ENCODE results near the gene RAP1GAP2.

Gene RAP1GAP2

DNA sequence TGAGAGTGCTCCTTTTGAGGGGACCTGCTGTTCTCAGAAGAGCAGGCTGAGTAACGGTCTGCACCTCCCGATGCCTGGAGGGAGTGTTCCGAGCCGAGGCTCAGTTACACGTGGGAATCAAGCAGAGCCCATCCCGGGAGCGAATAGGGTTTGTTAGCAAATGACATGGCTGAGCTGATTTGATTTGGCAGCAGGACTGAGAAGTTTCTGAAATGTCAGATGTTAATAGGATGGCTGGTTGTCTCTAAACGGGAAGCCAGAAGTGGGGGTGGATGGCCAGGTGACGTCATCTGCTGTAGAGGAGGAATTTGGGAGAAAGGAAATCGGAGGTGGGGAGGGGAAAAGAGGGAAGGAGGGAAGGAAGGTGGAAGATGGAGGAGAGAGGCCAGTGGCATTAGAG, 128.0 kb downstream of the RAP1GAP2 start:
- DNase-seq: no peak

DNA sequence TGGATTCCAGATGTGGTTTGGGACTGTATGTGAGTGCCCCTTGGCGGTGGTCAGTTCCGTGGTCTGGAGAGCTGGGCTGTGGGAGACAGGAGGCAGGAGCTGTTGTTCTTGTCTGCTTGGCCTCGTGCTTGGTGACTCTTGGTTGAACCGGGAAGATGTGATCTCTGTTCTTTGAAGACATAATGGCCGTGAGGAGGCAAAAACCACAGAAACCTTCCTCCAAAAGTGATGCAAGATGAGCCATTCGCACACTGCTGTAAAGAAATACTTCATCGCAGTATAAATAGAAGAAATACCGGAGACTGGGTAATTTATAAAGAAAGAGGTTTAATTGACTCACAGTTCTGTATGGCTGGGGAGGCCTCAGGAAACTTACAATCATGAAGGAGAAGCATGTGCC, 128.8 kb downstream of the RAP1GAP2 start:
- no peak for DNase-seq

DNA sequence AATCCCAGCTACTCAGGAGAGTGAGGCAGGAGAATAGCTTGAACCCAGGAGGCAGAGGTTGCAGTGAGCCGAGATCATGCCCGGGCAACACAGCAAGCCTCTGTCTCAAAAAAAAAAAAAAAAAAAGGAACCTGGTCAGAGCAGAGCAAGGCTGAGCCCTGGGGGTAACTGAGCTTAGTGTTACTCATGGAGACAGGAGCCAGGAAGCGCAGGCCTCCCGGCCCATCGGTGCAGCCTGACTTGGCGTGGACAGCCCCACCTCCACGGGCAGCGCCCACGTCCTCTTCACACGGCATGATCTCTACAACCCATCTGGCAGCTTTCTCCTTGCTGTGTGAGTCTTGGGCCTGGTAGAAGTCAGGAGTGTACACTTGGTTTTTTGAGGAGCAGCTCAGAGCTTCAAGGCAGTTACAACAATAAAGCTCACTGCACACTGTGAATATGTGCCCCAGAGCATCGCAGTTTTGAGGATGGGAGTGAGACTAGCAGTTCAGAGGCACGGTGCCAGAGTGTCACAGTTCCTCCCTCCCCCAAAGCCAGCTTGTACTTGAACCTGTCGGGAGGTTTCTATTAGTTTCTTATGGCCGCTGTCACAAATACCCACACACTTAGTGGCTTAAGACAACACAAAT, 129.9 kb downstream of the RAP1GAP2 start:
- DNase-seq: no peak

DNA sequence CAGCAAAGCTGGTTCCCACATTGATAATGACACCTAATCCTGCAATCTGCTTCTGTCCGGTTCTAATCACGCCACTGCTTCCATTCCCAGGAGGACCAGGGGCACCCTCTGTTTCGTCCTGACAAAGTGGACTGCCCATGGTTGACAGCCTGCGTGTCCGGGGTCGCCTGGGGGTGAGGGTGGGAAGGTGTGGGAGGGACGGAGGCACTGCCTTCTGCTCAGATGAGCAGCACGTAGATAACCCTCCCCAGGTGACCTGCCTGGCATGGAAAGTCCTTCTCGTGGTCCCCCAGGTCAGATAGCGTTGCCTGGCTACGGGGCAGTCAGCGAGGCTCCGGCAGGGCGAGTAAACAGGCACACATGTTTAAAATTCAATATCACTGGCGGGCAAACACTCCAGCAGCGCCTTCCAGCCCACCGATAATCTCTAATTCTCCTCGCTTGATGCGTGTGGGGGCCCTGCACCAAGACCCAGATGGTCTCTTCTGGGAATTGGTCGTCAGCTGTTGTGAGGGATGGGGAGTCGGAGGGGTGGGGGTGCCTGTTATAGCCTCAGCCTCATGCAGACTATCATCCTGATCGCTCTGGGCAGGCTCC, 132.2 kb downstream of the RAP1GAP2 start:
- no peak for DNase-seq

DNA sequence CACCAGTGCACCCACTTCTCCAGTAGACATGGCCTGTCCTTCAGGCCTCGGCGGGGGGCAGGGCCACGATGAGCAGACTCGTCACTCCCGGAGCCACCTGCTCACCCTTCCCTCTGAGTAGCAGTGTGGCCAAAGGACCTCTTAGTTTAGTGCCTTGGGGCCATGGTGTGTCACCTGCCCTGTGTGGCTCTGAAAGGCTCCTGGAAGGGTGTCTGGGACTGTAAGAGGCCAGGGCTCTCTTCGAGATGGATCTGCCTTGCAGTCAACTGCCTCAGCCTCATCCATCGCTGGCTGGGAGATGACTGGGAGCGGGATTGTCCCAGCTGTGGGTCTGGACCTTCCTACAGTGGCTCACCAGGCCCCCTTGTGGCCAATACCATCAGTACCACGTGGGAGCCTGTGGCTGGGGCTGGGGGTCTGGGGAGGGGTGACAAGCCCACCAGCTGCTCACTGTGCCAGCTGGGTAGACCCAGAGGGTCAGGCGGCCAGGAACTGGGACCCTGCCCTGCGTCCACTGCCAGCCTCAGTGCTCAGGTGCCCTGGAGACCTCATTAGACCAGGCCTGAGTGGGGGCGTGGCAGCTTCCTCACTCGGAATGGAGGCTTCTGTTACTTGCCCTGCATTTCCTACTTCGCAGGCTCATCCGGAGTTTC, 133.8 kb downstream of the RAP1GAP2 start:
- DNase-seq: peak in 2 of 6 experiments; percentile 6

DNA sequence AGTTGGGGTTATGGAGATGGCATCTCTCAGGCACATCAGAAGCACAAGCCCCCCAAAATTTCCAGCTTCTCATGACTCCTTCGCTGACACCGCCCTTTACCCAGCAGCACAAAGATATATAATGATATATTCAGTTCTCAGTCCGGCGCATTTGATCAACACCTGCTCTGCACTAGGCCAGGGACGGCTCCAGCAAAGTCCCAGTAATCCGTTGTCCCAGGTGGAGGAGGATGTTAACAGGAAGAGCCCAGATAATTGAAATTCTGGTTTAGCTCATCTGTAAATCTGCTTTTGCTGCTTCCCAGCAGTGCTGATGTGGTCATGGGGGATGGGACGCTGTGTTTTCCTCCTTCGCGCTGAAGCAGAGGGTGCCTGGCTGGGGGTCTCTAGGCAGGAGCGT, 135.6 kb downstream of the RAP1GAP2 start:
- no peak for DNase-seq

DNA sequence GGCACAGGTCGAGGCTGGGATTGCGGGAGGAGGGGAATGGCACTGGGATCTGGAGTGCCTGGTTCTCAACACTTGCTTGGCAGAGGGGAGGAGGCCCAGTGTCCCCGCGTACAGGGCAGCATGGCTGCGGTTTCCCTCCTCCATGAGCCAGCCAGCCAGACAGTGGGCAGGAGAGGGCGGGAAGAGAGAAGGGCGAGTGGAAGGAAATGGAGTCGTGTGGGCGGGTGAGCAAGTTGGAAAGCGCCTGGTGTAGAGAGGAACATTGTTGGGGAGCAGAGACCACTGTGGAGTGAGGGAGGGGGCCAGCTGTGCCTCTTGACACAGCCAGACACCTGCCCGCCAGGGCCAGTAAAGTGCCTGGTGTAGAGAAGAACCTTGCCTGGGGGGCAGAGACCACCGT, 136.7 kb downstream of the RAP1GAP2 start:
- DNase-seq: no peak

DNA sequence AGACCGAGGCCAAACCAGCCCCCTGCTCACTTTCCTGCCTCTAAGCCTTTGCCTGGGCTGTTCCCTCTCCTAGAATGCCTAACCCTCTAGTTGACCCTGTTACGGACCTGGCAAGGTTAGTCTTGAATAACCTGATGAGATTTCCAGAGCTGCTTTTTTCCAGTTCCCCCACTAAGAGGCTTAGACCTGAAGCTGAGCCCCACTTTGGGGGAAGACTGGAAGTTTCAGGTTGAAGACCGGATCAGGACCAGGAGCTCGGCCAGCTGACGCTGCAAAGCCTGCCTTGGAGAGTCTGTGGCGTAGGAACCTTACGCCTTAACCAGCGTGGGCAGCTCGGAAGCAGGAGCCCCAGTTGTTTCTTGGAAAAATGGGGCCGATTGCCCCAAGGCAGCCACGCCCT, 137.4 kb downstream of the RAP1GAP2 start:
- DNase-seq: no peak

DNA sequence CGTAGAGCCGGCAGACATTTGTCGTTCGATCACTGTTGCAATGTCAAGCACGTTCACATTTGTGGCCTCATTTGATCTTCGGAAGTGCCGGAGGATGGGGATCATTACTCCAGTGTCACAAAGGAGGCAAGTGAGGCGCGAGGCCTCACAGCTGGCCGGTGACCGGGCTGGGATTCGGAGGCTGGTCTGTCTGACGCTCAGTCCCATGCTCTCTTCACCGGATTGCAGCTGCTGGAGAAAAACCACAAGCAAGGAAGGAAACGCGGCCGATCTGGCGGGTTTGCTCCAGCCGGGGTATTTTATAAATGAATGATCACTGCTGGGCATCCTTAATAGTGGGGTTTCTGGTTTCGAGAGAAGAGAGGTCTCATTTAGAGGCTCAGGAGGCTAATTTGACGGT, 139.4 kb downstream of the RAP1GAP2 start:
- DNase-seq: no peak

DNA sequence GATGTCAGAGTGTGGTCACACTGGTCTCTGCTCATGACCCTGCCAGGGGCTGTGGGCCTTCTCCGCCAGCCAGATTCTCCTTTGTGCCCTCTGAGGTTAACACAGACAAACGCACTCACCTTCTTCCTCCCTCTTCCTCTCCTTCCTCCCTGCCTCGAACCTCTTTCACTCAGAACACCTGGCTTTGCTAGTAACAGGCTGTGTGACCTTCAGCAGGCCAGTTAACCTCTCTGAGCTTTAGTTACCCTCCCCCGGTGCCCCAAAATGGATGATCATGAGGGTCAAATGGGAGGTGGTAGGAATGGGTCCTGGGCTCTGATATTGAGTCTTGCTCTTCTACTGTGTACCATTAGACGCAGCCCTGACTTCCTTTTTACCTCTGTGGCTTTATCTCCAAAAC, 140.1 kb downstream of the RAP1GAP2 start:
- DNase-seq: no peak

DNA sequence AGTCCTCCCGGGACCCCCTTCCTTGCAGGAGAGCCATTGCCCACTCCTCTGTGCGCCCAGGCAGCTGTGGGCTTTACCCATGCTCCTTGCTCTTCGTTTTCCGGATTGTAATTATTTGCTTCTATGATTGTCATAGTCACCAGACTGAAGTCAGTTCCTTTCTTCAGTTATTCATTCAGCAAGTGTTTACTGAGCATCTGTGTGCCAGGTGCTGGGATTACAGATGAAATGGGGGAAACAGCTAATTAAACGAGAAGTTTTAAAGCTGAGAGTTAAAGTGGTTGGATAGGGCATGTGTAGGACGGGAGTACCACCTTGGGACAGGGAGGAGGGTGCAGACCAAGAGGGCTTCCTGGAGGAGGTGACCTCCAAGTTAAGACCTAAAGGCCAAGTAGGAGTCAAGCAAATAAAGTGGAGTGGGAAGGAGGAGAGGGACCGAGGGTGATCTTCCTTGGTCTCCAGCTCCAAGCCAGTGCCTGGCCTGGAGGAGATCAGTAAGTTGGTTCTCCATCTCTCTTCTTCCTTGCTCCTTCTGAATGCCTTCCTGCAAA, 140.6 kb downstream of the RAP1GAP2 start:
- no peak for DNase-seq

DNA sequence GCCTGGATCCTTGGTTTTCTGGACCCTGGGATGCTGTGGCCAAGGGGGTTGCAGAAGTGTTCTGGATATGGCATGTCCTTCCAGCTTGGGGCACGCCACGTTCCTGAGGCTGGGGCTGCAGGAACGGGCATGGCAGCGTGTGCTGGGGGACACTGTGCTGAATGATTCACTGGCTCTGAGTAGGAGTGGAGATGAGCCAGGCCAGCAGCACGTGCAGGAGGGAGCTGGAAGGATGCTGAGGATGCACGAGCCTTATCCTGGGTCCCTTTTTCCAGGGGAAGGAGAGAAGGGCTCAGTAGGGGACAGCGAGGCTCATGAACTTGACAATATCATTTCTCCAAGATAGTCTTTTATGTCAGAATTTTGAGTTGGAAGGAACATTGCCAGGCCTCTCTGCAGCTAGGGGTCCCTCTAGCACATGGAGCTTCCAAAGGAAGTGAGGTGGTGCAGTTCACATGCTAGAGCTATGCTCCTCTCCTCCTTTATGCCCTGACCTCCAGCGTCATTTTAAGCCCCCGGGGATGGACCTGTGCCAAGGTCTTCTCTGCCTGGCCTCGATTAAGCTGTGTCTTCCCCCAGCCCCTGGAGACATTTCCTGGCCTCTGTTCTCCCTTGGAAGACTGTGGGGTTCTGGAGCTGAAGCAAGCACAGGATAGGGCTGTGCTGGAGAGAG, 141.2 kb downstream of the RAP1GAP2 start:
- DNase-seq: no peak

DNA sequence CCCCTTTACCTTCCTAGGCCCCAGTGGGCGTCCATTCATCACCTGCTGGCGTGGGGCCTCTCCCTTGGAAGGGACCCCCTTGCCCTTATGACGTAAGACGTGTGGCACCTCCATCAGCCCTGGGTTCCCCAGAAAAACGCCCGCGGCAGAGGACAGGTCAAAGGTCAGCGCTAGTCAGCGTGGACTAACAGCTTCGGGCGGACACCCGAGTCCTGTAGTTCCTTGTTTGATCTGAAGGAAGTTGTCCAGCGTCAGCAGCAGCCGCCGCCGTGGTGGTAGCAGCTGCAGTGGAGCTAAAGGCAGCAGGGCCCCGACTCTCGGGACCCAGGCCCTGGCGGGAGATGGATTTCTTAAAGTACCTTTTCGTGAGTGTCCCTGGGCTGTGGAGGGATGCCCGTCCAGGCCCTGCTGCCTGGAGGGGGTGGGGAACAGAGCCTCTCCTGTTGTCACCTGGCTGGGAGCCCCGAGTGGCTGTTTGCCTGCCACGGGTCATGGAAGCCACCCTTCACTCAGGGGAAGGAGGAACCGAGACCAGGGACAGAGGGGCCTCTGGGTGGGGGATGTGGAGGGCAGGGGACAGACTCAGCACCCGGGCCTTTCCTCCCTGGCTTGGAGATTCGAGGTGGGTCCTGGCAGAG, 143.6 kb downstream of the RAP1GAP2 start:
- DNase-seq: no peak

DNA sequence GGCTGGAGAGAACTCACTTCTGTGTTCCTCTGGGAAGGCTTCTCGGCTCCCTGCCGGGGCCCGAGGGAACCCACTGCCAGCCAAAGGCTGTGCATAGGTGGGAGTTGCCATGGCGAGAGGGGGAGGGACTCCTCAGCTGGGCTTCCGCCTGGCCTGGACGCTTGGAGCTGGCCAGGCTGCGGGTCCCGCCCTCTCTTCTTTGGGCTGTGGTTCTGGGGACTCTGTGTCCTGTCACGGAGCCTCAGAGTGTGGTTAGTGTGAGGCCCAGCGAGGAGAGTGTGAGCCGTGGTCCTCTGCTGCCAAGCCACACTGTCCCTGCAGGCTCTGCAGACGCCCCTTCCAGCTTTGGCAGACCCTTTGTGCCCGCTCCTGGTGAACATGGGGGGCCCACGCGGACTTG, 144.1 kb downstream of the RAP1GAP2 start:
- no peak for DNase-seq

DNA sequence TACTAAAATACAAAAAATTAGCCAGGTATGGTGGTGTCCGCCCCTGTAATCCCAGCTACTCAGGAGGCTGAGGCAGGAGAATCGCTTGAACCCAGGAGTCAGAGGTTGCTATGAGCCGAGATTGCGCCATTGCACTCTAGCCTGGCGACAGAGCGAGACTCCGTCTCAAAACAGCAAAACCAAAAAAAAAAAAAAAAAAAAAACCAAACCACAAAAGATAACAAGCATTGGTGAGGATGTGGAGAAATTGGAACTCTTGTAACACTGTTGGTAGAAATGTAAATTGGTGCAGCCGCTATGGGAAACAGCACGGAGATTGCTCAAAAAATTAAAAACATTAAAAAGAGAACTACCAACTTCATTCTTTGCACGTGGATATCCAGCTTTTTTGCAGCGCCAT, 147.7 kb downstream of the RAP1GAP2 start:
- peak in 3 of 6 experiments; percentile 49 to 56 (median 55) for DNase-seq

DNA sequence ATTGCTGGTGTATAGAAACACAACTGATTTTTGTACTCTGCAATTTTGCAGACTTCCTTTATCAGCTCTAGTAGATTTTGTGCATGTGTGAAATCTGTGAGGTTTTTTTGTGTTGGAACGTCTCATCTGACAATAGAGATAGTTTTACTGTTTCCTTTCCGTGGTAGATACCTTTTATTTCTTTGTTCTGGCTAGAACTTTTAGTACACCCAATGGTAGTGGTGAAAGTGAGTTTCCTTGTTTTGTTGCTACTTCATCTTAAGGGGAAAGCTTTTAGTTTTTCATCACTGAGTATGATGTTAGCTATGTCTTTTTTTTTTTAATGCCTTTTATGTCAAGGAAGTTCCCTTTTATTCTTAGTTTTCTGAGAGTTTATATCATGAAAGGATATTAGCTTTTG, 149.1 kb downstream of the RAP1GAP2 start:
- DNase-seq: peak in 3 of 6 experiments; percentile 49 to 72 (median 65)

DNA sequence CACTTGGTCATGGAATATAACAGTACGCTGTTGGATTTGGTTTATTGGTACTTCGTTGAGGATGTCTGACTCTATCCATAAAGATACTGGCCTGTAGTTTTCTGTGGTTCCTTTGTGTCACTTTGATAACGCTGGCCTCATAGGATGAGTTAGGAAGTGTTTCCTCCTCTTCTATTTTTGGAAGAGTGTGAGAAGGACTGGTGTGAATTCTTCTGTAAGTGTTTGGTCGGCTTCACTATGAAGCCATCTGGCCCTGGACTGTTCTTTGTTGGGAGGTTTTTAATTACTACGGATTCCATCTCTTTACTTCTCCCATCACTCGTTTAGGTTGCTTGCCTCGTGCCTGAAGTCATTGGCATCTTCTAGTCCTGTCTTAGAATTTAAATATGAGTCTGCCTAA, 149.9 kb downstream of the RAP1GAP2 start:
- DNase-seq: no peak

DNA sequence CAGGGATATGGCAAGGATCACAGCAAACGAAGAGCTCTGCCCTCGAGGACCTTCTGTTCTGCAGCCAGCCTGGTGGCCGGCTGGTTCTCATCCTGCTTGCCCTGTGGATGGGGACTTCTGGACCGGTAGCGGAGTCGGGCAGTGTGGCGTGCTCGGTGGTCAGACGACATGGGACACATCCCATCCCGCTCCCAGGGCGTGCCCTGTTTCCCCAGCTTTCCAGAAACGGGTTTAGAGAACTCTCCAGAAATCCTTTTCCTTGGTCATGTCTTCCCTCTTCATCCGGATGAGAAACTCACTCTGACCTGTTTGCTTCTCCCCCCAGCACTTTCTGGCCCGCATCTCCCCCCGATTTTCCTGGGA, 151.3 kb downstream of the RAP1GAP2 start:
- DNase-seq: no peak

DNA sequence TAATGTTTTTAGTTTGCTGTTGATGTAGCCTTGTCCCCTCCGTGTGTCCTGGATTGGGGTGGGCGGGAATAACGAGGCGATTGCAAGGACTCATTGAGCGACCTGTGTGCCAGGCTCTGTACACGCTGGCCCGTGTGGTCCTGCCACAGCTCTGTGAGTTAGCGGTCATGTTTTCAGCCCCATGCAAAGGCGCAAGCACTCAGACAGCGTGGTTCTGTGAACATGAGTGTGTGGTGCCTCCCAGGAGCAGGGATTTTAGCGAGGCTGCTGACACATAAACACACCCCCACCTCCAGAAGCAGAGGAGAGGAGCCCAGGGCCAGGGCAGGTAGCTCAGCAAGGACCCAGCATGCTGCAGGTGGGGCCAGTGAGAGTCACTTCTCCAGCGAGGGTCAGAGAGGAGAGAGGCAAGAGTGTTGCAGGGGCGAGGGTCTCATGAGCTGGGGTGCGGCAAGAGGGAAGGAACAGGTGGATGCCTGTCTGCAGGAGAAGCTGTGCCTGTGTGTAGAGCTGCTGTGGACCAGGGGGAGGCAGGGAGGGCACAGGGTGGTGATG, 151.8 kb downstream of the RAP1GAP2 start:
- no peak for DNase-seq

DNA sequence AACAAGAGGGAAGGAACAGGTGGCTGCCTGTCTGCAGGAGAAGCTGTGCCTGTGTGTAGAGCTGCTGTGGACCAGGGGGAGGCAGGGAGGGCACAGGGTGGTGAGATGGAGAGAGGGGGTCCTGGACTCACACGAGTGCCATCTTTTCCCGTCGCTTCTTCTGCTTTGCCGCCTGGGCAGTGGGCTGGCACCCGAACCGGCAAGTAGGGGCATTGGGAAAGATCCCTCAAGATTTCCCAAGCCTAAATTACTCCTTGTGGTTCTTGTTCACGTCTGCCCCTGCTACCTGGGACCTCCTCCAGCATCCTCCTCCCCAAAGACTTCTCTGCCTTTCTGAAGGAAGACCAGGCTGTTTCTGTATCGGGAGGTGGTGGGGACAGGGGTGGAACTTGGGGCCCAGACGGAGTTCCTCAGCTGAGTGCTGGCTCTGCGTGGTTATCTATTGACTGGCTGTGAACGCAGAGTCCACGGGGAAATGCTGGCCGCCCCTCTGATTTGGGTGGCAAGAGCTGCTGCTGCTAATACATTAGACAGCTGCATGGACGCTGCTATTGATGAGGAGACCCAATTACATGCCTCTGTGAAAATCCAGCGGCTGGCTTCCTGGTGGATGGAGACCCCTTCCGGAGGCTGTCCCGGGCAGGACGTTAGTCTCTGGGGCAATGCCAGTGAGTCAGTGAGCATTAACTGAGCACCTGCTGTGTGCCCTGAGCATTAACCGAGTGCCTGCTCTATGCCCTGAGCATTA, 152.7 kb downstream of the RAP1GAP2 start:
- DNase-seq: no peak

DNA sequence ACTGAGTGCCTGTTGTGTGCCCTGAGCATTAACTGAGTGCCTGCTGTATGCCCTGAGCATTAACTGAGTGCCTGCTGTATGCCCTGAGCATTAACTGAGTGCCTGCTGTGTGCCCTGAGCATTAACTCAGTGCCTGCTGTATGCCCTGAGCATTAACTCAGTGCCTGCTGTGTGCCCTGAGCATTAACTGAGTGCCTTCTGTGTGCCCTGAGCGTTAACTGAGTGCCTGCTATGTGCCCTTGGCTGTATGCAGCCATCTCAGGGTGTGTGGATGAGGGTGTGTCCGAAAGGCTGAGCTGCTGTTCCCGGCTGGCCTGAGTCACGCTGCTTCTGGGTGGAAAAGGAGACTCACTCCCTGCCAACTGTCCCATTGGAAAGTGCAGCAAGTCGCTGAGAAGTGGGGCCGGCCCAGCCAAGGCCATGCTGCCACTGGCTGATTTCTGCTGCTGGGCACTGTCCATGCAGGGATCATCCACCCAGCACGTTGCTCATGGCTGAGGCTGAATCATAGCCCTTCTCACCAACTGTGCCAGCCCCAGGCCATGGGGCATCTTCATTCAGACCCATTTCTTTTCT, 153.3 kb downstream of the RAP1GAP2 start:
- no peak for DNase-seq

DNA sequence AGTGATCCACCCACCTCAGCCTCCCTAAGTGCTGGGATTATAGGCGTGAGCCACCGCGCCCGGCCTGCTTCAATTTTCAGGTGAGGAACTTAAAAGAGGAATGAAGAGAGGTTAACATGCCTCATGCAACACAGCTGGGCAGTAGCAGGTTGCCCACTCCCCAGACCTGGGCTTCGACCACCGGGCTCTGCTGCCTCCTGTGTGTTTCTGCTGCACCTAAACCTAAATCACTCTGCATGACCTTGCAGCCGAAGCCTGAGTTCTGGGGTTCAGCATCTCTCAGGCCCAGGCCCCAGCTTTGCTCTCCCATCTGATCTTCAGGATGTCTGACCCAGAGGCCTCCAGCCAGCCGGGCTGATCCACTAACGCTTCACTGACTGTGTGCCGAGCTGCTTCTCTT, 154.6 kb downstream of the RAP1GAP2 start:
- DNase-seq: no peak
